CD14-positive monocyte (primary cell): ENCODE measurements around the gene NCK1. TPM values are rescaled to one million over a fixed set of nuclear protein-coding genes. Genes with fewer than 3 reads are reported as not detected.

Experiments used
- DNase-seq, 3 donors: peaks; one replicate each; pipeline ENCODE4 v3.0.0-alpha.2; 2011 to 2022
- H2AFZ ChIP-seq: 2 replicates; pipeline ENCODE4 v1.6.0; 2012; ENCODE audit warnings: mild to moderate bottlenecking, low read depth, low read length, inconsistent platforms; ENCODE audit not compliant: insufficient read depth, poor library complexity, severe bottlenecking
- H3K27ac ChIP-seq, 2 donors: 1 replicate in 1 of 2; 2 replicates in 1 of 2; pipeline ENCODE4 v1.5.1; 2012 to 2013; ENCODE audit warnings: low read length in 2 of 2, control low read depth in 1 of 2, inconsistent platforms in 1 of 2, low read depth in 1 of 2, mild to moderate bottlenecking in 1 of 2
- H3K27me3 ChIP-seq, 2 donors: one replicate each; pipeline versions ENCODE4 v1.6.0 to v1.6.1; 2011 to 2013; ENCODE audit warnings: low read length in 2 of 2; ENCODE audit not compliant: control insufficient read depth in 2 of 2, insufficient read depth in 2 of 2
- H3K36me3 ChIP-seq, 2 donors: replicated peaks in 1 of 2; 1 replicate in 1 of 2; 2 replicates in 1 of 2; pipeline versions ENCODE4 v1.5.1 to v1.6.1; 2012 to 2013; ENCODE audit warnings: low read length in 2 of 2, control low read depth in 1 of 2, inconsistent platforms in 1 of 2, mild to moderate bottlenecking in 1 of 2; ENCODE audit not compliant: insufficient read depth in 2 of 2, control insufficient read depth in 1 of 2
- H3K4me1 ChIP-seq, 2 donors: 1 replicate in 1 of 2; 2 replicates in 1 of 2; pipeline versions ENCODE4 v1.5.1 to v1.6.1; 2012 to 2013; ENCODE audit warnings: low read length in 2 of 2, control low read depth in 1 of 2, inconsistent platforms in 1 of 2, mild to moderate bottlenecking in 1 of 2, moderate library complexity in 1 of 2; ENCODE audit not compliant: insufficient read depth in 2 of 2, control insufficient read depth in 1 of 2
- H3K4me2 ChIP-seq: replicated peaks from 2 replicates; pipeline ENCODE3; 2012; ENCODE audit warnings: low read length, moderate library complexity, mild to moderate bottlenecking; ENCODE audit not compliant: poor library complexity, severe bottlenecking; ENCODE audit errors: extremely low read depth
- H3K4me3 ChIP-seq, 3 experiments: fragments of 200-600 bp in 1 of 3; sonication (generic) in 1 of 3; replicated peaks in 1 of 3; 1 replicate in 2 of 3; 2 replicates in 1 of 3; pipeline ENCODE4 v1.5.1; 2011 to 2013; ENCODE audit warnings: low read length in 3 of 3, mild to moderate bottlenecking in 3 of 3, control low read depth in 2 of 3, low read depth in 2 of 3, inconsistent platforms in 1 of 3, moderate library complexity in 1 of 3
- H3K79me2 ChIP-seq: 2 replicates; pipeline ENCODE4 v1.6.0; 2012; ENCODE audit warnings: mild to moderate bottlenecking, control low read depth, inconsistent platforms, low read length, moderate library complexity; ENCODE audit not compliant: insufficient read depth
- H3K9ac ChIP-seq: 2 replicates; pipeline ENCODE4 v1.6.0; 2017; ENCODE audit warnings: low read length, mild to moderate bottlenecking; ENCODE audit not compliant: insufficient read depth, poor library complexity, severe bottlenecking
- H3K9me3 ChIP-seq, 2 donors: replicated peaks in 1 of 2; 1 replicate in 1 of 2; 2 replicates in 1 of 2; pipeline versions ENCODE4 v1.5.1 to v1.6.1; 2012 to 2013; ENCODE audit warnings: low read length in 2 of 2, control low read depth in 1 of 2; ENCODE audit not compliant: control insufficient read depth in 1 of 2, insufficient read depth in 1 of 2
- H4K20me1 ChIP-seq: 2 replicates; pipeline ENCODE4 v1.6.0; 2012; ENCODE audit warnings: mild to moderate bottlenecking, low read length, control low read depth, moderate library complexity; ENCODE audit not compliant: insufficient read depth
- H3K27ac Mint-ChIP-seq, 7 donors: one replicate each; pipeline ENCODE4 v1.8.0; 2020; ENCODE audit warnings: mild to moderate bottlenecking in 7 of 7, mixed read lengths in 7 of 7, moderate library complexity in 6 of 7, inconsistent platforms in 2 of 7
- H3K27me3 Mint-ChIP-seq, 3 donors: one replicate each; pipeline ENCODE4 v1.8.0; 2021 to 2022; ENCODE audit warnings: low read depth in 3 of 3, mild to moderate bottlenecking in 3 of 3, mixed read lengths in 3 of 3, moderate library complexity in 3 of 3, inconsistent platforms in 1 of 3
- H3K36me3 Mint-ChIP-seq, 2 donors: one replicate each; pipeline ENCODE4 v1.8.0; 2020; ENCODE audit warnings: mixed read lengths in 2 of 2, inconsistent platforms in 1 of 2, mild to moderate bottlenecking in 1 of 2
- H3K4me1 Mint-ChIP-seq: one replicate; pipeline ENCODE4 v1.8.0; 2020; ENCODE audit warnings: mild to moderate bottlenecking, mixed read lengths
- H3K4me3 Mint-ChIP-seq, 2 donors: one replicate each; pipeline ENCODE4 v1.8.0; 2020; ENCODE audit warnings: mild to moderate bottlenecking in 2 of 2, mixed read lengths in 2 of 2, moderate library complexity in 1 of 2
- H3K9me3 Mint-ChIP-seq, 7 donors: one replicate each; pipeline ENCODE4 v1.8.0; 2020 to 2022; ENCODE audit warnings: mixed read lengths in 7 of 7, mild to moderate bottlenecking in 6 of 7, moderate library complexity in 6 of 7, inconsistent platforms in 2 of 7
- CTCF ChIP-seq: fragments of 200-600 bp; IDR thresholded peaks from one replicate; pipeline ENCODE4 v1.8.0; 2022; ENCODE audit warnings: antibody characterized with exemption, mild to moderate bottlenecking
- WGBS: methylation state at CpG from one replicate; pipeline ENCODE4 v1.1.5; 2013; ENCODE audit warnings: missing lambda C conversion rate; ENCODE audit not compliant: insufficient coverage; 5-methylcytosine and 5-hydroxymethylcytosine counted together
- intact Hi-C, 2 donors: fragments of 100-400 bp; cut with micrococcal nuclease; formaldehyde crosslinking; loops; one replicate each; pipeline versions ENCODE4 v1.15.0 to v1.15.1; 2023
- polyA plus RNA-seq, 3 donors: library from polyadenylated mRNA; depleted of rRNA in 1 of 3; unstranded in 2 of 3; stranded (reverse) in 1 of 3; fragments of 300-500 nt in 2 of 3; fragments of >200 nt in 1 of 3; fragmentation: Illumina TruSeq in 2 of 3; gene quantifications; 1 replicate in 2 of 3; 2 replicates in 1 of 3; pipeline ENCODE4 v1.2.3, GENCODE V29; 2012 to 2021

The NCK1 gene
- polyA plus RNA-seq, 3 donors, result 20.4 to 28.8 (median 22.8) TPM

DNA sequence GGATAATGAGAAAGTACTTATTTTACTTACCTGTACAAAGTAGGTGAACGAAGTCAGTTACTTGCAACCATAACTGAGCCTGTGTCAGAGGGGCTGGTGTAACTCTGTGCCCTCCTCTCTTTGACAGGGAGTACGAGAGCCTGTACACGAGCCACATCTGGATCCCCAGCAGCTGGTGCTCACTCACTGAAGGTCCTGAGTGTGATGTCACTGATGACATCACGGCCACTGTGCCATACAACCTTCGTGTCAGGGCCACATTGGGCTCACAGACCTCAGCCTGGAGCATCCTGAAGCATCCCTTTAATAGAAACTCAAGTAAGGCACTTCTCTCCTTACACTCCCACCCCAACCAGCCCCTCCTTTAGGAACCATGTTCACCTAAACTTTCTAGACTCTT is 120.0 kb downstream of the NCK1 start:
- Histone ChIP-seq H4K20me1 (no peaks in the 10 kb centered on the region), H3K9ac (no peak overlapping the region), H3K36me3 (no peaks in the 10 kb centered on the region), H3K79me2 (no peaks in the 10 kb centered on the region), H3K4me1 (no peaks in the 10 kb centered on the region), H3K4me2 (no peak overlapping the region), H2AFZ (no peak overlapping the region), H3K27me3 (no peaks in the 10 kb centered on the region), H3K27ac (no peak overlapping the region), H3K9me3 (no peaks in the 10 kb centered on the region), H3K4me3 (no peak overlapping the region)
- 94% methylated on average over 4 of the region's 5 CpGs for whole genome bisulfite sequencing
- TF ChIP-seq CTCF, result no peak
- Mint-ChIP-seq H3K4me1 (no peaks in the 10 kb centered on the region), H3K36me3 (peaks cover 0 to 4% of the 10 kb centered on the region in 2 donors), H3K27ac (no peak overlapping the region), H3K4me3 (no peak overlapping the region), H3K27me3 (no peaks in the 10 kb centered on the region), H3K9me3 (peaks cover 0 to 3% (median 0%) of the 10 kb centered on the region in 7 donors)
- DNase-seq, result no peak
- intact Hi-C loops, result no loop called here

- DNase-seq, result no peak
- no peak overlapping the region for H3K4me3 ChIP-seq
- no peaks in the 10 kb centered on the region for H4K20me1 ChIP-seq
- H3K9me3 ChIP-seq, result no peaks in the 10 kb centered on the region
- Mint-ChIP-seq H3K27ac (no peak overlapping the region), H3K4me3 (no peak overlapping the region), H3K27me3 (no peaks in the 10 kb centered on the region), H3K9me3 (peaks cover 0 to 2% (median 0%) of the 10 kb centered on the region in 7 donors), H3K36me3 (peaks cover 0 to 4% of the 10 kb centered on the region in 2 donors), H3K4me1 (no peaks in the 10 kb centered on the region)
- H3K27me3 ChIP-seq, result no peaks in the 10 kb centered on the region
- H3K36me3 ChIP-seq, result no peaks in the 10 kb centered on the region
- no peaks in the 10 kb centered on the region for H3K79me2 ChIP-seq
- H3K4me1 ChIP-seq, result no peaks in the 10 kb centered on the region
- intact Hi-C loops, result no loop called here
- H3K4me2 ChIP-seq, result no peak overlapping the region
- no peak overlapping the region for H3K27ac ChIP-seq
- no peak overlapping the region for H2AFZ ChIP-seq
- no peak for TF ChIP-seq CTCF
- H3K9ac ChIP-seq, result no peak overlapping the region
- WGBS, result 97% methylated on average over 2 of the region's 4 CpGs
Measured at GRCh38 chr3:136982520-136983138, 120.6 kb downstream of the NCK1 start.
